ENCODE data around the gene LPAR3.
"Not testable (repeated sequence)": the region's sequence is repeated elsewhere in the genome, so short reads cannot be mapped to it uniquely, and the experiment has no call there.

Gene LPAR3

DNA sequence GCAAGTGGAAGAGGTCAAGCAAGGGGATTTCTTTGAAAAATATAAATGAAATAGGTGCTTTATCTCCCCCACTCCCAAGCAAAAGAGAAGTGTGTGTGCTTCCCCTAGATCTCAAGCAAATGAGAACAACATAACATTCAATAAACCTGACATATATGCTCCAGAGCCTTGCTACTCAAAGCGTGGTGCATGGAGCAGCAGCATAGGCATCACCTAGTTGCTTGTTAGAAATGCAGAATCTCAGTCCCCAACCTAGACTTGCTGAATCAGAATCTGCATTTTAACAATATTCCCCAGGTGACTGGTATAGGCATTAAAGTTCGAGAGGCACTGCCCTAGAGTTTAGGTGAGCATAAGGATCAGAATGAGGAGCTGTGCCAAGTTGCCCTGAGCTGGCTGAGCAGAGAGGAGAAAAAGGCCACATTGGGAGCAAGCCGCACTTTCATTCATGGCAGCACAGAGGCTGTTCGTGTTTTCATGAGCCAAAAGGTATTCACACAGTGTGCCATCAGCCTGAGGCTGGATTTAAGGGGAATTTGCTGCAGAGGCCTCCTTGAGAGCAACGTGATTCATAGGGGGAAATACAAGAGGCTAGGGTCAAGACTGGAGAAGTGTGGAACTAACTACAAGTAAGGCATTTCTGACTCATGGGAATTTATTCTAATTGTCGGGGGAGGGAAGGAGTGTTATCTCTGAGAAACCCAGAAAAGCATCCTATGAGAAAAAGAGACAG is 14.3 kb upstream of the LPAR3 start:
- TF ChIP-seq, protein P1, sequence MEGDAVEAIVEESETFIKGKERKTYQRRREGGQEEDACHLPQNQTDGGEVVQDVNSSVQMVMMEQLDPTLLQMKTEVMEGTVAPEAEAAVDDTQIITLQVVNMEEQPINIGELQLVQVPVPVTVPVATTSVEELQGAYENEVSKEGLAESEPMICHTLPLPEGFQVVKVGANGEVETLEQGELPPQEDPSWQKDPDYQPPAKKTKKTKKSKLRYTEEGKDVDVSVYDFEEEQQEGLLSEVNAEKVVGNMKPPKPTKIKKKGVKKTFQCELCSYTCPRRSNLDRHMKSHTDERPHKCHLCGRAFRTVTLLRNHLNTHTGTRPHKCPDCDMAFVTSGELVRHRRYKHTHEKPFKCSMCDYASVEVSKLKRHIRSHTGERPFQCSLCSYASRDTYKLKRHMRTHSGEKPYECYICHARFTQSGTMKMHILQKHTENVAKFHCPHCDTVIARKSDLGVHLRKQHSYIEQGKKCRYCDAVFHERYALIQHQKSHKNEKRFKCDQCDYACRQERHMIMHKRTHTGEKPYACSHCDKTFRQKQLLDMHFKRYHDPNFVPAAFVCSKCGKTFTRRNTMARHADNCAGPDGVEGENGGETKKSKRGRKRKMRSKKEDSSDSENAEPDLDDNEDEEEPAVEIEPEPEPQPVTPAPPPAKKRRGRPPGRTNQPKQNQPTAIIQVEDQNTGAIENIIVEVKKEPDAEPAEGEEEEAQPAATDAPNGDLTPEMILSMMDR (conservative IDR thresholded peaks at IDR 0.05; ENCODE audit: control insufficient read depth, insufficient read depth, low read depth, low read length), result no peak
- no peak for DNase-seq (ENCODE audit: low read depth)

DNA sequence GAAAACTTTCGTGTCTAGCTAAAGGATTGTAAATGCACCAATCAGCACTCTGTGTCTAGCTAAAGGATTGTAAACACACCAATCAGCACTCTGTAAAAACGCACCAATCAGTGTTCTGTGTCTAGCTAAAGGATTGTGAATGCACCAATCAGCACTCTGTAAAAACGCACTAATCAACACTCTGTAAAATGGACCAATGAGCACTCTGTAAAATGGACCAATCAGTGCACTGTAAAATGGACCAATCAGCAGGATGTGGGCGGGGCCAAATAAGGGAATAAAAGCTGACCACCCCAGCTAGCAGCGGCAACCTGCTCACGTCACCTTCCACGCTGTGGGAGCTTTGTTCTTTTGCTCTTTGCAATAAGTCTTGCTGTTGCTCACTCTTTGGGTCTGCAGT is 9.7 kb upstream of the LPAR3 start:
- not testable (repeated sequence) for DNase-seq (ENCODE audit: low read depth)

More for the DNA sequence above, 14.3 kb upstream of the LPAR3 start:
- no peak overlapping the region for H3K4me3 ChIP-seq (ENCODE audit: control insufficient read depth, low read depth, low read length)

DNA sequence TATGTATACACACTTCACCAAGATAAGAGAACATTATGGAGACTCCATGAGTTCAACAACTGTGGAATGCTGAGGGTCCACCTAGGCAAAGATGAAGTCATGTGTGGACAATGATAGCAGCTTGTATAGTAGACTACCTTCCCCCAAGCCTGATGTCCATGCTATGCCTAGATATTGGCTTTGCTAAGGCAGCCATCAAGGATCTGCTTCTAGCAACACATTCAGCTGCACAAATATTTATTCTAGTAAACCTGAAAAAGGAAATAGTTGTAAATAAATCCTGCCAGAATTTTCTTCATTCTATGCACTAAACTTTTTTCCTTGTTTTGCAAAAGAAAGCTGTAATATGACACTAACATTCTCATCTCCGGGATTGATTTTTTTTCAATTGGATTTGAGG is 7.0 kb upstream of the LPAR3 start:
- H3K4me3 ChIP-seq (ENCODE audit: control insufficient read depth, low read depth, low read length), result no peak overlapping the region
- TF ChIP-seq, protein P1 (conservative IDR thresholded peaks at IDR 0.05; ENCODE audit: control insufficient read depth, insufficient read depth, low read depth, low read length), result no peak
- DNase-seq (ENCODE audit: low read depth), result no peak

More for the DNA sequence above, 9.7 kb upstream of the LPAR3 start:
- not testable (repeated sequence) for H3K4me3 ChIP-seq (ENCODE audit: control insufficient read depth, low read depth, low read length)

DNA sequence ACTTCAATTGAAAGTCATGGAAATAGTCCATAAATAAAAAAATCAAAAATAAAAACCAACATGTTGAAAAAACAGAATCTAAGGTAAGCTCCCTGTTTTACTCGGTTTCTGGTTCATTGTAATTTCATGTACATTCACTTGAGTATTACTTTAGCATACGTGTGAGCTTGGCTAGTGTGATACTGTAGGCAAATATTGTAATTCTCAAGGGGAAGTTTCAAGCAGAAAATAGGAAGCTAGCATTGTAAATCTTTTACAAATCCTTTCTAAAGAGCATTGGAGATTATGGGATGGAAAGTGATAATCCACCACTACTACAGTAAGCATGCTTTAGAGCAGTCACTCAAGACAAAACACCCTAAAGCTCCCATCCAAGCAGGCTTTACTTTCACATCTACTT is 3.3 kb upstream of the LPAR3 start:
- TF ChIP-seq, protein P1 (conservative IDR thresholded peaks at IDR 0.05; ENCODE audit: control insufficient read depth, insufficient read depth, low read depth, low read length), result no peak
- DNase-seq (ENCODE audit: low read depth), result no peak

DNA sequence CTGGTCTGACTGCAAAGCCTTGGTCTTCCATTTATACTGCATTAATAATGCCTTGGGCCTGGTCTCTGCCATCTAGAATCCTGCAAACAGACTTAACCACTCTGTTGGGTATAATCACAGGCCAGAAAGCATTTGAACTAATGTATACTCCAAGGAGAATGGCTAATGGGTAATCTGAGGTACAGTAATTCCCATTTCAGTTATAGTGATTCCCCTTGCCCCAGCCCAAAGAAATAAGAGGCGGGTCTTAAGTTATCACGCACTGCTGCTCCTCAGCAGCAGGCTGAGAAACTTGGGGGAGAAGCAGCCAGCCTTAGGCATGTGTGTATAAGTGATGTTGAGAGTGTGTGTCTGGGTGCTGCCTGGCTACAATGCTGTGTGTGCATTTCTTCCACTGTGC is 2.4 kb downstream of the LPAR3 start:
- H3K4me3 ChIP-seq (ENCODE audit: control insufficient read depth, low read depth, low read length), result no peak overlapping the region
- no peak for DNase-seq (ENCODE audit: low read depth)
- TF ChIP-seq, protein P1 (conservative IDR thresholded peaks at IDR 0.05; ENCODE audit: control insufficient read depth, insufficient read depth, low read depth, low read length), result no peak

More for the DNA sequence above, 3.3 kb upstream of the LPAR3 start:
- H3K4me3 ChIP-seq (ENCODE audit: control insufficient read depth, low read depth, low read length), result no peak overlapping the region

DNA sequence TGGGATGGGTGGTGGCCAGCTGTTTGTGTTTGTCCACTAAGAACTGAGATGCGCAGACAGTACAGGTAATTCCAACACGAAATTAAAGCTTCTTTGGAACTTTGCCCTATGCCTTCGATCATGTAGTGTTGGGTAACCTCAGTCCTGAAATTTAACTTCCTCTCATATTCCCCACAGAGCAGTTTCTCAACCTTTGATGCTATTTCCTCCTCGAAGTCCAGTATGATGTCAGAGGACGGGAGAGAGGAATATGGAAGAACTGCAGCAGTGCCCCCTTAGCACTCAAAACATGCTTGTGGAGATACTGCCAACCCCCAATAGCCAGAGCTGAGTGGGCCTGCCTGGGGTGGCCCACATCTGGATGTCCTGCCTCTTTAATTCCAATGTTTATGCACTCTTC is 3.6 kb downstream of the LPAR3 start:
- no peak overlapping the region for H3K4me3 ChIP-seq (ENCODE audit: control insufficient read depth, low read depth, low read length)
- TF ChIP-seq, protein P1 (conservative IDR thresholded peaks at IDR 0.05; ENCODE audit: control insufficient read depth, insufficient read depth, low read depth, low read length), result no peak
- peak; percentile 34 for DNase-seq (ENCODE audit: low read depth)

DNA sequence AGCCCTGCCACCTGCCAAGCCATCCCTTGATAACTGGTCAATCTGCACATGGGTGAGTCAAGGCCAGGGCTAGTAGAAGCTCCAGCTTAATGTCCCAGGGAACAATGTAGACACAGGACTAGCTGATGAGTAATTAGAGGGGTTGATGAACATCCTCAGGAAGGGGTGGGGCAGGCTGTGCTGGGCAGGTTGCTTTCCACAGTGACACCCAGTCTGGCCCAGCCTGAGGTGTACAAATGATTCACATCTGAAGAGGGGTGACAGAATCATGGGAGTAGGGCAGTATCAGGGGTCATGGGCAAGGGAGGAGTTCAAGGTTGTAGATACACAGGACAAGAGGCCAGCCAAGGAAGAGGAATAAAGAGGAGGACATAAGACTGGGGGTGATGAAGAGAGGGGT is 4.3 kb downstream of the LPAR3 start:
- TF ChIP-seq, protein P1 (conservative IDR thresholded peaks at IDR 0.05; ENCODE audit: control insufficient read depth, insufficient read depth, low read depth, low read length), result no peak
- no peak overlapping the region for H3K4me3 ChIP-seq (ENCODE audit: control insufficient read depth, low read depth, low read length)
- DNase-seq (ENCODE audit: low read depth), result no peak
